K562 (cell line): ENCODE measurements around the gene PCDH9. TPM values are rescaled to one million over a fixed set of nuclear protein-coding genes. Genes with fewer than 3 reads are reported as not detected.

ENCODE experiments used
- ATAC-seq: fragments of 200-7000 bp; cut with Tn5 transposase; 3 replicates; pipeline ENCODE4 v1.9.1; 2020; ENCODE audit warnings: moderate library complexity
- BruUV-seq: library from RNA; stranded (reverse); fragments of 400-500 nt; replicated peaks from 2 replicates; lab custom pipeline; 2021; lab: Mats Ljungman, UMichigan
- CTCF ChIA-PET: fragments of 300-600 bp; formaldehyde crosslinking; extraction: SDS; loops from one replicate; lab custom pipeline; 2021; ENCODE audit warnings: low intra/inter-chr PET ratio; lab: Yijun Ruan, JAX
- POLR2A ChIA-PET: fragments of 300-600, 350-650 bp; sonication (Branson Sonifier 250); formaldehyde crosslinking; extraction: SDS; loops from one replicate; lab custom pipeline; 2021; ENCODE audit warnings: antibody characterized with exemption, inconsistent platforms; lab: Yijun Ruan, JAX
- DNase-seq, 4 experiments: peaks; one replicate each; pipeline versions ENCODE4 v3.0.0 to v3.0.0-alpha.2; 2011 to 2018; ENCODE audit warnings: low spot score in 3 of 4, mixed read lengths in 3 of 4; ENCODE audit errors: extremely low read depth in 1 of 4
- FAIRE-seq: peaks from 2 replicates; lab custom pipeline; 2011; peaks lifted over from hg19 to GRCh38; lab: Jason Lieb, UNC
- H2AFZ ChIP-seq: 2 replicates; pipeline ENCODE4 v1.6.0; 2011; ENCODE audit warnings: low read depth, low read length, control low read depth, inconsistent platforms
- H3K27ac ChIP-seq: fragments of 200-600 bp; 3 replicates; pipeline ENCODE4 v1.8.0; 2011; ENCODE audit warnings: low read depth, mild to moderate bottlenecking, control low read depth, inconsistent platforms, low read length, moderate library complexity, mixed read lengths; ENCODE audit errors: extremely low read depth
- H3K27me3 ChIP-seq, 2 experiments: fragments of 300-600 bp in 1 of 2; 2 replicates in 1 of 2; 3 replicates in 1 of 2; pipeline versions ENCODE4 v1.6.0 to v1.8.0; 2011; ENCODE audit warnings: inconsistent platforms in 2 of 2, low read length in 2 of 2, mild to moderate bottlenecking in 1 of 2, mixed read lengths in 1 of 2, moderate library complexity in 1 of 2; ENCODE audit not compliant: control insufficient read depth in 2 of 2, insufficient read depth in 2 of 2
- H3K36me3 ChIP-seq: fragments of 300-600 bp; 3 replicates; pipeline ENCODE4 v1.8.0; 2011; ENCODE audit warnings: mild to moderate bottlenecking, low read length, inconsistent platforms; ENCODE audit not compliant: control insufficient read depth, insufficient read depth
- H3K4me1 ChIP-seq, 2 experiments: fragments of 200-600 bp in 1 of 2; replicated peaks in 1 of 2; 2 replicates in 1 of 2; 3 replicates in 1 of 2; pipeline versions ENCODE4 v1.5.1 to v1.8.0; 2011; ENCODE audit warnings: inconsistent platforms in 2 of 2, low read length in 2 of 2, mild to moderate bottlenecking in 1 of 2, mixed read lengths in 1 of 2, moderate library complexity in 1 of 2; ENCODE audit not compliant: control insufficient read depth in 2 of 2, insufficient read depth in 2 of 2
- H3K4me2 ChIP-seq: 2 replicates; pipeline ENCODE4 v1.6.1; 2011; ENCODE audit warnings: low read length, control low read depth, inconsistent platforms, mixed read lengths; ENCODE audit not compliant: insufficient read depth
- H3K4me3 ChIP-seq: fragments of 200-600 bp; sonication (generic), shearing (Covaris generic); 2 replicates; pipeline ENCODE4 v1.5.1; 2016; ENCODE audit warnings: control low read depth, inconsistent platforms
- H3K79me2 ChIP-seq: fragments of 200-600 bp; 3 replicates; pipeline ENCODE4 v1.8.0; 2011; ENCODE audit warnings: low read length, inconsistent platforms; ENCODE audit not compliant: control insufficient read depth, insufficient read depth
- H3K9ac ChIP-seq, 2 experiments: 2 replicates each; pipeline versions ENCODE4 v1.6.0 to v1.6.1; 2011; ENCODE audit warnings: low read depth in 2 of 2, low read length in 2 of 2, control low read depth in 1 of 2, inconsistent platforms in 1 of 2, mild to moderate bottlenecking in 1 of 2, mixed read lengths in 1 of 2; ENCODE audit not compliant: insufficient read depth in 1 of 2
- H3K9me1 ChIP-seq: one replicate; pipeline ENCODE4 v1.6.0; 2011; ENCODE audit warnings: inconsistent platforms, mild to moderate bottlenecking, low read length, moderate library complexity; ENCODE audit not compliant: control insufficient read depth, insufficient read depth
- H3K9me3 ChIP-seq: replicated peaks from 2 replicates; pipeline ENCODE4 v1.5.1; 2011; ENCODE audit warnings: low read depth, low read length, inconsistent platforms; ENCODE audit not compliant: control insufficient read depth, insufficient read depth
- H4K20me1 ChIP-seq: replicated peaks from 2 replicates; pipeline ENCODE4 v1.6.1; 2011; ENCODE audit warnings: low read length, inconsistent platforms, mixed read lengths; ENCODE audit not compliant: control insufficient read depth, insufficient read depth
- GABPB2 ChIP-seq: fragments of 250-450 bp; sonication (Bioruptor Pico); conservative IDR thresholded peaks from 2 replicates; pipeline ENCODE4 v1.5.1; 2021; ENCODE audit warnings: mild to moderate bottlenecking
- GTF2F1 ChIP-seq: IDR thresholded peaks from 2 replicates; pipeline ENCODE4 v1.6.1; 2011; ENCODE audit warnings: low read depth, low read length, improper control_type of control experiment
- IRF2 ChIP-seq: sonication (generic); formaldehyde crosslinking; IDR thresholded peaks from 2 replicates; pipeline ENCODE4 v1.8.1; 2022; ENCODE audit warnings: mild to moderate bottlenecking, missing genetic modification reagents
- KLF1 ChIP-seq: fragments of 450-650 bp; IDR thresholded peaks from 2 replicates; pipeline ENCODE4 v1.6.1; 2016; ENCODE audit warnings: missing genetic modification characterization, missing compliant biosample characterization
- NCOA4 ChIP-seq: fragments of 450-650 bp; IDR thresholded peaks from 2 replicates; pipeline ENCODE4 v1.6.1; 2018; ENCODE audit warnings: mild to moderate bottlenecking; ENCODE audit not compliant: partially characterized antibody
- NR0B1 ChIP-seq: fragments of 450-650 bp; IDR thresholded peaks from one replicate; pipeline ENCODE4 v1.6.1; 2018; ENCODE audit warnings: mild to moderate bottlenecking, moderate library complexity; ENCODE audit not compliant: partially characterized antibody
- PHF20 ChIP-seq: fragments of 450-650 bp; IDR thresholded peaks from 2 replicates; pipeline ENCODE4 v1.6.1; 2018; ENCODE audit not compliant: partially characterized antibody
- SIN3B ChIP-seq: fragments of 450-650 bp; IDR thresholded peaks from 2 replicates; pipeline ENCODE4 v1.6.1; 2017; ENCODE audit warnings: low read depth, mild to moderate bottlenecking, moderate library complexity
- SNIP1 ChIP-seq: fragments of 450-650 bp; IDR thresholded peaks from 2 replicates; pipeline ENCODE4 v1.7.1; 2017; ENCODE audit warnings: low read depth, mild to moderate bottlenecking
- WGBS: fragments of 100-300 bp; shearing (Covaris generic); methylation state at CpG from one replicate; pipeline ENCODE4 v1.1.6; 2016; ENCODE audit warnings: low coverage, mixed read lengths; ENCODE audit not compliant: insufficient coverage; ENCODE audit errors: missing lambda C conversion rate; 5-methylcytosine and 5-hydroxymethylcytosine counted together
- in situ Hi-C: fragments of 300-500 bp; cut with MboI; formaldehyde crosslinking; loops from 4 replicates; pipeline ENCODE4 v1.15.0; 2018; ENCODE audit warnings: inconsistent platforms, mixed read lengths
- intact Hi-C: fragments of 100-400 bp; cut with micrococcal nuclease; formaldehyde crosslinking; loops from 2 replicates; pipeline ENCODE4 v1.14.2; 2022
- polyA plus RNA-seq, 8 experiments: library from polyadenylated mRNA; depleted of rRNA in 4 of 8; stranded (reverse) in 5 of 8; unstranded in 3 of 8; fragments of >200 nt; fragmentation: Nextera tagmentation in 2 of 8; fragmentation: Illumina TruSeq in 1 of 8; extraction: Ambion mirVana in 2 of 8; extraction: Trizol in 1 of 8; gene quantifications; 2 replicates each; pipeline versions ENCODE4 v1.2.1 to v1.2.3, GENCODE V29; 2011 to 2014; ENCODE audit warnings: inconsistent platforms in 1 of 8, missing spikeins in 1 of 8
- total RNA-seq, 7 experiments: library from RNA; depleted of rRNA in 6 of 7; stranded (reverse); fragments of >200 nt in 6 of 7; fragmentation: Illumina TruSeq in 2 of 7; extraction: Trizol in 2 of 7; gene quantifications; 2 replicates each; pipeline versions ENCODE4 v1.2.1 to v1.2.3, GENCODE V29; 2011 to 2021; ENCODE audit warnings: low replicate concordance in 1 of 7
- TF ChIP-seq, protein P1 (sequence below): fragments of 250-450 bp; sonication (Bioruptor Pico); IDR thresholded peaks from 2 replicates; pipeline ENCODE4 v1.4.0; 2020
- TF ChIP-seq, protein P2 (sequence below): fragments of 250-450 bp; sonication (Bioruptor Pico); IDR thresholded peaks from 2 replicates; pipeline ENCODE4 v1.4.0; 2020; ENCODE audit warnings: mild to moderate bottlenecking, moderate library complexity, borderline replicate concordance
- TF ChIP-seq, protein P3 (sequence below): conservative IDR thresholded peaks from 2 replicates; pipeline ENCODE4 v1.6.1; 2011; ENCODE audit warnings: low read depth, mild to moderate bottlenecking, low read length; ENCODE audit not compliant: control insufficient read depth
- TF ChIP-seq, protein P4 (sequence below): fragments of 250-450 bp; sonication (Bioruptor Pico); IDR thresholded peaks from 2 replicates; pipeline ENCODE4 v1.5.0; 2021
- TF ChIP-seq, protein P5 (sequence below): fragments of 450-650 bp; conservative IDR thresholded peaks from 2 replicates; pipeline ENCODE4 v1.6.1; 2016; ENCODE audit warnings: missing genetic modification characterization, low read depth, mild to moderate bottlenecking, control low read depth, missing compliant biosample characterization

PCDH9 gene
- total and polyA plus RNA-seq, 9 of the 15 experiments (the other 6 are each of a cell fraction or from before 2014, with no cell fraction given): 1.1 to 6.7 (median 4.9) TPM

- DNase-seq (no peak), ATAC-seq (no peak), FAIRE-seq (no peak)
- H3K9me3 ChIP-seq: no peaks in the 10 kb centered on the region
- no peaks in the 10 kb centered on the region for H3K27me3 ChIP-seq
- in situ Hi-C loops: no loop called here
- intact Hi-C loops: no loop called here
- no peak overlapping the region for H3K27ac ChIP-seq
- H3K9me1 ChIP-seq: no peaks in the 10 kb centered on the region
- no peak overlapping the region for H3K4me3 ChIP-seq
- no peaks in the 10 kb centered on the region for H3K79me2 ChIP-seq
- WGBS: 54% methylated on average over 1 of the region's 1 CpG
- POLR2A ChIA-PET: no interaction called here
- CTCF ChIA-PET: no interaction called here
- no peaks in the 10 kb centered on the region for H3K36me3 ChIP-seq
- no peaks in the 10 kb centered on the region for H4K20me1 ChIP-seq
- no peaks in the 10 kb centered on the region for H3K4me1 ChIP-seq
- no TSS peak for BruUV-seq
- no peak overlapping the region for H3K4me2 ChIP-seq
- H2AFZ ChIP-seq: no peak overlapping the region
- H3K9ac ChIP-seq: no peak overlapping the region
- TF ChIP-seq, protein P1, sequence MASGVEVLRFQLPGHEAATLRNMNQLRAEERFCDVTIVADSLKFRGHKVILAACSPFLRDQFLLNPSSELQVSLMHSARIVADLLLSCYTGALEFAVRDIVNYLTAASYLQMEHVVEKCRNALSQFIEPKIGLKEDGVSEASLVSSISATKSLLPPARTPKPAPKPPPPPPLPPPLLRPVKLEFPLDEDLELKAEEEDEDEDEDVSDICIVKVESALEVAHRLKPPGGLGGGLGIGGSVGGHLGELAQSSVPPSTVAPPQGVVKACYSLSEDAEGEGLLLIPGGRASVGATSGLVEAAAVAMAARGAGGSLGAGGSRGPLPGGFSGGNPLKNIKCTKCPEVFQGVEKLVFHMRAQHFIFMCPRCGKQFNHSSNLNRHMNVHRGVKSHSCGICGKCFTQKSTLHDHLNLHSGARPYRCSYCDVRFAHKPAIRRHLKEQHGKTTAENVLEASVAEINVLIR (CRISPR knock-in tag): no peak
- no peak for TF ChIP-seq IRF2 (CRISPR knock-in tag)
- TF ChIP-seq SIN3B: no peak
- TF ChIP-seq NCOA4: no peak
- TF ChIP-seq, protein P2, sequence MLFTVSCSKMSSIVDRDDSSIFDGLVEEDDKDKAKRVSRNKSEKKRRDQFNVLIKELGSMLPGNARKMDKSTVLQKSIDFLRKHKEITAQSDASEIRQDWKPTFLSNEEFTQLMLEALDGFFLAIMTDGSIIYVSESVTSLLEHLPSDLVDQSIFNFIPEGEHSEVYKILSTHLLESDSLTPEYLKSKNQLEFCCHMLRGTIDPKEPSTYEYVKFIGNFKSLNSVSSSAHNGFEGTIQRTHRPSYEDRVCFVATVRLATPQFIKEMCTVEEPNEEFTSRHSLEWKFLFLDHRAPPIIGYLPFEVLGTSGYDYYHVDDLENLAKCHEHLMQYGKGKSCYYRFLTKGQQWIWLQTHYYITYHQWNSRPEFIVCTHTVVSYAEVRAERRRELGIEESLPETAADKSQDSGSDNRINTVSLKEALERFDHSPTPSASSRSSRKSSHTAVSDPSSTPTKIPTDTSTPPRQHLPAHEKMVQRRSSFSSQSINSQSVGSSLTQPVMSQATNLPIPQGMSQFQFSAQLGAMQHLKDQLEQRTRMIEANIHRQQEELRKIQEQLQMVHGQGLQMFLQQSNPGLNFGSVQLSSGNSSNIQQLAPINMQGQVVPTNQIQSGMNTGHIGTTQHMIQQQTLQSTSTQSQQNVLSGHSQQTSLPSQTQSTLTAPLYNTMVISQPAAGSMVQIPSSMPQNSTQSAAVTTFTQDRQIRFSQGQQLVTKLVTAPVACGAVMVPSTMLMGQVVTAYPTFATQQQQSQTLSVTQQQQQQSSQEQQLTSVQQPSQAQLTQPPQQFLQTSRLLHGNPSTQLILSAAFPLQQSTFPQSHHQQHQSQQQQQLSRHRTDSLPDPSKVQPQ (CRISPR knock-in tag): no peak
- no peak for TF ChIP-seq GTF2F1
- no peak for TF ChIP-seq GABPB2
- no peak for TF ChIP-seq SNIP1
- TF ChIP-seq PHF20: no peak
- no peak for TF ChIP-seq KLF1 (tag)
- TF ChIP-seq, protein P3, sequence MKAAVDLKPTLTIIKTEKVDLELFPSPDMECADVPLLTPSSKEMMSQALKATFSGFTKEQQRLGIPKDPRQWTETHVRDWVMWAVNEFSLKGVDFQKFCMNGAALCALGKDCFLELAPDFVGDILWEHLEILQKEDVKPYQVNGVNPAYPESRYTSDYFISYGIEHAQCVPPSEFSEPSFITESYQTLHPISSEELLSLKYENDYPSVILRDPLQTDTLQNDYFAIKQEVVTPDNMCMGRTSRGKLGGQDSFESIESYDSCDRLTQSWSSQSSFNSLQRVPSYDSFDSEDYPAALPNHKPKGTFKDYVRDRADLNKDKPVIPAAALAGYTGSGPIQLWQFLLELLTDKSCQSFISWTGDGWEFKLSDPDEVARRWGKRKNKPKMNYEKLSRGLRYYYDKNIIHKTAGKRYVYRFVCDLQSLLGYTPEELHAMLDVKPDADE: no peak
- TF ChIP-seq, protein P4, sequence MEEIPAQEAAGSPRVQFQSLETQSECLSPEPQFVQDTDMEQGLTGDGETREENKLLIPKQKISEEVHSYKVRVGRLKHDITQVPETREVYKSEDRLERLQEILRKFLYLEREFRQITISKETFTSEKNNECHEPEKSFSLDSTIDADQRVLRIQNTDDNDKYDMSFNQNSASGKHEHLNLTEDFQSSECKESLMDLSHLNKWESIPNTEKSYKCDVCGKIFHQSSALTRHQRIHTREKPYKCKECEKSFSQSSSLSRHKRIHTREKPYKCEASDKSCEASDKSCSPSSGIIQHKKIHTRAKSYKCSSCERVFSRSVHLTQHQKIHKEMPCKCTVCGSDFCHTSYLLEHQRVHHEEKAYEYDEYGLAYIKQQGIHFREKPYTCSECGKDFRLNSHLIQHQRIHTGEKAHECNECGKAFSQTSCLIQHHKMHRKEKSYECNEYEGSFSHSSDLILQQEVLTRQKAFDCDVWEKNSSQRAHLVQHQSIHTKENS: no peak
- no peak for TF ChIP-seq NR0B1
- TF ChIP-seq, protein P5, sequence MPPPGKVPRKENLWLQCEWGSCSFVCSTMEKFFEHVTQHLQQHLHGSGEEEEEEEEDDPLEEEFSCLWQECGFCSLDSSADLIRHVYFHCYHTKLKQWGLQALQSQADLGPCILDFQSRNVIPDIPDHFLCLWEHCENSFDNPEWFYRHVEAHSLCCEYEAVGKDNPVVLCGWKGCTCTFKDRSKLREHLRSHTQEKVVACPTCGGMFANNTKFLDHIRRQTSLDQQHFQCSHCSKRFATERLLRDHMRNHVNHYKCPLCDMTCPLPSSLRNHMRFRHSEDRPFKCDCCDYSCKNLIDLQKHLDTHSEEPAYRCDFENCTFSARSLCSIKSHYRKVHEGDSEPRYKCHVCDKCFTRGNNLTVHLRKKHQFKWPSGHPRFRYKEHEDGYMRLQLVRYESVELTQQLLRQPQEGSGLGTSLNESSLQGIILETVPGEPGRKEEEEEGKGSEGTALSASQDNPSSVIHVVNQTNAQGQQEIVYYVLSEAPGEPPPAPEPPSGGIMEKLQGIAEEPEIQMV (tag): no peak
Measured at GRCh38 chr13:66576381-66576780, 653.8 kb downstream of the PCDH9 start.
